SK-N-MC (cell line): ENCODE data around the gene DSN1.

ENCODE experiments used
- DNase-seq: peaks from one replicate; pipeline ENCODE4 v3.0.0-alpha.2; 2011; ENCODE audit warnings: low read depth, low spot score
- H3K27ac ChIP-seq: fragments of 200-600 bp; sonication (generic); 2 replicates; pipeline ENCODE4 v1.5.1; 2016; ENCODE audit warnings: mixed run types
- H3K36me3 ChIP-seq: fragments of 200-600 bp; sonication (generic); 2 replicates; pipeline ENCODE4 v1.6.1; 2017; ENCODE audit warnings: antibody characterized with exemption, low read length, mixed read lengths; ENCODE audit not compliant: insufficient read depth
- H3K4me3 ChIP-seq: fragments of 200-600 bp; sonication (generic); 2 replicates; pipeline ENCODE4 v1.5.1; 2016
- H3K9ac ChIP-seq: fragments of 200-600 bp; sonication (generic); 2 replicates; pipeline ENCODE4 v1.8.0; 2017; ENCODE audit warnings: mixed run types, mixed read lengths; ENCODE audit not compliant: insufficient read length
- H3K9me3 ChIP-seq: fragments of 200-600 bp; sonication (generic); 2 replicates; pipeline ENCODE4 v1.6.1; 2017; ENCODE audit warnings: low read depth, mild to moderate bottlenecking, antibody characterized with exemption, low read length, moderate library complexity, mixed read lengths
- EZH2 ChIP-seq: fragments of 200-600 bp; sonication (generic); IDR thresholded peaks from one replicate; pipeline ENCODE4 v1.6.1; 2017; ENCODE audit warnings: antibody characterized with exemption
- FOXP2 ChIP-seq: optimal IDR thresholded peaks from 2 replicates; pipeline ENCODE3; 2011; ENCODE audit warnings: mild to moderate bottlenecking, moderate library complexity; ENCODE audit not compliant: insufficient read depth; ENCODE audit errors: extremely low read length, control extremely low read depth
- POLR2AphosphoS5 ChIP-seq: IDR thresholded peaks from 2 replicates; pipeline ENCODE4 v1.6.1; 2012; ENCODE audit warnings: mild to moderate bottlenecking, low read depth, low read length, borderline replicate concordance

DSN1 gene

GRCh38 chr20:36786663-36787062, 13.1 kb upstream of the DSN1 start:
- Histone ChIP-seq H3K4me3 (no peak overlapping the region), H3K27ac (no peak overlapping the region), H3K9ac (no peak overlapping the region), H3K36me3 (no peaks in the 10 kb centered on the region; the same call in 1 of the 2 replicates), H3K9me3 (no peaks in the 10 kb centered on the region)
- DNase-seq, result no peak
- no peak for TF ChIP-seq FOXP2
- TF ChIP-seq POLR2AphosphoS5, result no peak
- TF ChIP-seq EZH2, result no peak

GRCh38 chr20:36786246-36786645, 12.7 kb upstream of the DSN1 start:
- Histone ChIP-seq H3K9ac (no peak overlapping the region), H3K36me3 (no peaks in the 10 kb centered on the region; the same call in 1 of the 2 replicates), H3K9me3 (no peaks in the 10 kb centered on the region), H3K4me3 (no peak overlapping the region), H3K27ac (no peak overlapping the region)
- no peak for TF ChIP-seq EZH2
- TF ChIP-seq FOXP2, result no peak
- TF ChIP-seq POLR2AphosphoS5, result no peak
- DNase-seq, result no peak

- Histone ChIP-seq H3K36me3 (no peaks in the 10 kb centered on the region; the same call in 1 of the 2 replicates), H3K9me3 (no peaks in the 10 kb centered on the region), H3K4me3 (no peak overlapping the region), H3K27ac (no peak overlapping the region), H3K9ac (no peak overlapping the region)
- DNase-seq, result no peak
- TF ChIP-seq EZH2 (no peak), FOXP2 (no peak), POLR2AphosphoS5 (no peak)
These were observed 11.7 kb upstream of the DSN1 start for GRCh38 chr20:36785308-36785707.

GRCh38 chr20:36784900-36785299, 11.3 kb upstream of the DSN1 start:
- TF ChIP-seq FOXP2 (no peak), POLR2AphosphoS5 (no peak), EZH2 (no peak)
- Histone ChIP-seq H3K9me3 (no peaks in the 10 kb centered on the region), H3K4me3 (no peak overlapping the region), H3K27ac (no peak overlapping the region), H3K36me3 (no peaks in the 10 kb centered on the region; the same call in 1 of the 2 replicates), H3K9ac (no peak overlapping the region)
- no peak for DNase-seq

GRCh38 chr20:36784116-36784515, 10.6 kb upstream of the DSN1 start:
- no peaks in the 10 kb centered on the region; the same call in 1 of the 2 replicates for H3K36me3 ChIP-seq
- TF ChIP-seq EZH2 (no peak), POLR2AphosphoS5 (no peak)

GRCh38 chr20:36779656-36780025, 6.1 kb upstream of the DSN1 start:
- Histone ChIP-seq H3K36me3 (no peaks in the 10 kb centered on the region; the same call in 1 of the 2 replicates), H3K27ac (no peak overlapping the region), H3K4me3 (no peak overlapping the region), H3K9ac (no peak overlapping the region), H3K9me3 (no peaks in the 10 kb centered on the region)
- DNase-seq, result no peak
- TF ChIP-seq FOXP2, result no peak

More at GRCh38 chr20:36784116-36784515, 10.6 kb upstream of the DSN1 start:
- Histone ChIP-seq H3K4me3 (no peak overlapping the region), H3K27ac (no peak overlapping the region), H3K9me3 (no peaks in the 10 kb centered on the region), H3K9ac (no peak overlapping the region)
- DNase-seq, result no peak

- no peak for DNase-seq
- no peak for TF ChIP-seq POLR2AphosphoS5
- TF ChIP-seq FOXP2, result no peak
- TF ChIP-seq EZH2, result no peak
- H3K4me3 ChIP-seq, result no peak overlapping the region
- no peak overlapping the region for H3K27ac ChIP-seq
- H3K9me3 ChIP-seq, result no peaks in the 10 kb centered on the region
- H3K9ac ChIP-seq, result no peak overlapping the region
- no peaks in the 10 kb centered on the region; the same call in 1 of the 2 replicates for H3K36me3 ChIP-seq
These were observed 5.5 kb upstream of the DSN1 start for GRCh38 chr20:36778831-36779655.

GRCh38 chr20:36777576-36777975, 4.0 kb upstream of the DSN1 start:
- DNase-seq, result no peak
- no peak overlapping the region for H3K27ac ChIP-seq
- TF ChIP-seq EZH2 (no peak), POLR2AphosphoS5 (no peak), FOXP2 (no peak)
- H3K36me3 ChIP-seq, result no peaks in the 10 kb centered on the region
- no peak overlapping the region for H3K9ac ChIP-seq
- no peak overlapping the region for H3K4me3 ChIP-seq
- H3K9me3 ChIP-seq, result no peaks in the 10 kb centered on the region

GRCh38 chr20:36777167-36777566, 3.6 kb upstream of the DSN1 start:
- H3K9ac ChIP-seq, result no peak overlapping the region
- H3K9me3 ChIP-seq, result no peaks in the 10 kb centered on the region
- H3K4me3 ChIP-seq, result no peak overlapping the region
- no peak for DNase-seq
- TF ChIP-seq FOXP2 (no peak), EZH2 (no peak), POLR2AphosphoS5 (no peak)
- no peak overlapping the region for H3K27ac ChIP-seq
- no peaks in the 10 kb centered on the region for H3K36me3 ChIP-seq
